ENCODE measurements around the gene EFHC1. TPM values are rescaled to one million over a fixed set of nuclear protein-coding genes. Genes with fewer than 3 reads are reported as not detected.
"Not testable (repeated sequence)": the region's sequence is repeated elsewhere in the genome, so short reads cannot be mapped to it uniquely, and the experiment has no call there.

Gene EFHC1
- total RNA-seq, 2 experiments from 2014 or later, result 2.2 to 3.6 TPM

DNA sequence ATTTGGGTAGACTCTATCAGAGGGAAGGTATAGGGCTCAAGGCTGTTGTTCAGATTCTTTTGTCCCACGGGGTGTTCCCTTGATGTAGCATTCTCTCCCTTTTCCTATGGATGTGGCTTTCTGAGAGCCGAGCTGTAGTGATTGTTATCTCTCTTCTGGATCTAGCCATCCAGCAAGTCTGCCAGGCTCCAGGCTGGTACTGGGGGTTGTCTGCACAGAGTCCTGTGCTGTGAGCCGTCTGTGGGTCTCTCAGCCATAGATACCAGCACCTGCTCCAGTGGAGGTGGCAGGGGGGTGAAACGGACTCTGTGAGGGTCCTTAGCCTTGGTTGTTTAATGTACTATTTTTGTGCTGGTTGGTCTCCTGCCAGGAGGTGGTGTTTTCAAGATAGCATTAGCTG lies 13.2 kb downstream of the EFHC1 start:
- H3K27ac Mint-ChIP-seq; H3K4me3 Mint-ChIP-seq; DNase-seq; H3K36me3 Mint-ChIP-seq (ENCODE audit: low read depth); H3K4me1 Mint-ChIP-seq; H3K27me3 Mint-ChIP-seq; intact Hi-C loops (cut with DNase I, micrococcal nuclease); POLR2A ChIA-PET; ATAC-seq; H3K9me3 Mint-ChIP-seq (ENCODE audit: low read depth): not testable (repeated sequence)
- CTCF ChIA-PET, result interaction anchor here (1.1 to 1.5 kb wide), 3 partner anchors 69 to 239 kb away, joined by 3 read pairs; no protein-coding TSS in a partner anchor

DNA sequence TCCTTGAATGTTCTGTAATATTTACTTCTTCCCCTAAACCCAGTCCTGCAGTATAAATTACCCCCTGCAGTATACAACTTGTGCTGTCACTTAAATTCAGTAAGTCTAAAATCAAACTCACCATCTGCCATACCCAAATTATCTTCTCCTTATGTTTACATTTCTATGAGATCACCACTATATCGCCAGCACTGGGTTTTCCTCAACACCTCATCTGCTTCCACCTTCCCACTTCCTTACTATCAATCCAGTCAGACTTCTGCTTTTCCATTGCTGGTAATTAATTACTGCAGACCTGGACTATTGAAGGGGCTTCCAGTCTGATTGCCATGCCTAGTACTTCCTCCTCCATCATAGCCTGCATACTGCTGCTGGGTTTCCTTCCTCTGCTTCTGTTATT lies 15.2 kb downstream of the EFHC1 start:
- H3K27me3 Mint-ChIP-seq, result no peaks in the 10 kb centered on the region
- no peak overlapping the region for H3K4me3 Mint-ChIP-seq
- CTCF ChIA-PET, result no interaction called here
- no peaks in the 10 kb centered on the region for H3K9me3 Mint-ChIP-seq (ENCODE audit: low read depth)
- POLR2A ChIA-PET, result no interaction called here
- DNase-seq (no peak), ATAC-seq (no peak)
- H3K27ac Mint-ChIP-seq, result no peak overlapping the region
- intact Hi-C loops (cut with DNase I, micrococcal nuclease), result no loop called here
- peaks cover 4% of the 10 kb centered on the region for H3K4me1 Mint-ChIP-seq
- H3K36me3 Mint-ChIP-seq (ENCODE audit: low read depth), result no peaks in the 10 kb centered on the region

GRCh38 chr6:52438926-52439325 lies 18.8 kb downstream of the EFHC1 start:
- intact Hi-C loops (cut with DNase I, micrococcal nuclease), result no loop called here
- no peak for ATAC-seq

DNA sequence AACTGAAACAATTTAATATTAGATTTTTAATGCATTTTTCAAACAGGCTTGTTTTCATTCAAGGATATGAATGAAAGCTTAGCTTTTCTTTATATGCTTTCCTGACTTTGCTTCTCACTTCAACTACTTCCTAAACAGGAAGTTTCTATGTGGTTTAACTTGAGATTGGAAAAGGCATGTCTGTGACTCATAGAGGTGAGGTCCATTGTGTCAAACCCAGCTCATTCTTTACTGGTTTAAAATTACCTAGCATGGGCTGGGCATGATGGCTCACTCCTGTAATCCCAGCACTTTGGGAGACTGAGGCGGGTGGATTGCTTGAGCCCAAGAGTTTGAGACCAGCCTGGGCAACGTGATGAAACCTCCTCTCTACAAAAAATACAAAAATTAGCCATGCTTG lies 34.4 kb downstream of the EFHC1 start:
- Mint-ChIP-seq H3K27me3 (no peaks in the 10 kb centered on the region), H3K9me3 (ENCODE audit: low read depth) (peaks cover 17% of the 10 kb centered on the region), H3K27ac (no peak overlapping the region), H3K36me3 (ENCODE audit: low read depth) (peaks cover 12% of the 10 kb centered on the region), H3K4me3 (no peak overlapping the region), H3K4me1 (no peaks in the 10 kb centered on the region)
- ChIA-PET POLR2A (no interaction called here), CTCF (interaction anchor here (0.7 to 1.4 kb wide), 2 partner anchors 14 to 39 kb away, joined by 3 read pairs; no protein-coding TSS in a partner anchor)
- no peak for DNase-seq
- no peak for ATAC-seq
- intact Hi-C loops (cut with DNase I, micrococcal nuclease), result no loop called here

More at GRCh38 chr6:52438926-52439325, 18.8 kb downstream of the EFHC1 start:
- H3K4me3 Mint-ChIP-seq, result no peak overlapping the region
- no peaks in the 10 kb centered on the region for H3K27me3 Mint-ChIP-seq
- H3K9me3 Mint-ChIP-seq (ENCODE audit: low read depth), result no peaks in the 10 kb centered on the region
- POLR2A ChIA-PET, result no interaction called here
- no peak overlapping the region for H3K27ac Mint-ChIP-seq
- no peaks in the 10 kb centered on the region for H3K4me1 Mint-ChIP-seq
- H3K36me3 Mint-ChIP-seq (ENCODE audit: low read depth), result peaks cover 2% of the 10 kb centered on the region
- DNase-seq, result no peak
- CTCF ChIA-PET, result interaction anchor here (0.7 kb wide), 2 partner anchors 57 to 248 kb away, joined by 3 read pairs; no protein-coding TSS in a partner anchor

- Mint-ChIP-seq H3K27me3 (no peaks in the 10 kb centered on the region), H3K36me3 (ENCODE audit: low read depth) (peaks cover 1% of the 10 kb centered on the region), H3K9me3 (ENCODE audit: low read depth) (peaks cover 5% of the 10 kb centered on the region), H3K4me3 (no peak overlapping the region), H3K4me1 (no peaks in the 10 kb centered on the region), H3K27ac (no peak overlapping the region)
- intact Hi-C loops (cut with DNase I, micrococcal nuclease), result no loop called here
- ChIA-PET CTCF (interaction anchor here (0.6 to 1.2 kb wide), 3 partner anchors 11 to 218 kb away, joined by 3 to 6 read pairs (median 3); no protein-coding TSS in a partner anchor), POLR2A (no interaction called here)
- DNase-seq (no peak), ATAC-seq (no peak)
Observed at GRCh38 chr6:52457096-52457495, 37.0 kb downstream of the EFHC1 start.

DNA sequence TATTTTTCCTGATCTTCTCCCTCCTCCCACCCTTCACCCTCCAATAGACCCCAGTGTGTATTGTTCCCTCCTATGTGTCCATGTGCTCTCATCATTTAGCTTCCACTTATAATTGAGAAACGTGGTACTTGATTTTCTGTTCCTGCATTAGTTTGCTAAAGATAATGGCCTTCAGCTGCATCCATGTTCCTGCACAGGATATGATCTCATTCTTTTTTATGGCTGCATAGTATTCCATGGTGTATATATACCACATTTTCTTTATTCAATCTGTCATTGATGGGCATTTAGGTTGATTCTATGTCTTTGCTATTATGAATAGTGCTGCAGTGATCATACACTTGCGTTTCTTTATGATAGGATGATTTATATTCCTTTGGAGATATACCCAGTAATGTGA lies 41.1 kb downstream of the EFHC1 start:
- H3K27me3 Mint-ChIP-seq; POLR2A ChIA-PET; intact Hi-C loops (cut with DNase I, micrococcal nuclease); H3K36me3 Mint-ChIP-seq (ENCODE audit: low read depth); DNase-seq; H3K9me3 Mint-ChIP-seq (ENCODE audit: low read depth); CTCF ChIA-PET; H3K4me1 Mint-ChIP-seq; H3K27ac Mint-ChIP-seq; ATAC-seq; H3K4me3 Mint-ChIP-seq: not testable (repeated sequence)

DNA sequence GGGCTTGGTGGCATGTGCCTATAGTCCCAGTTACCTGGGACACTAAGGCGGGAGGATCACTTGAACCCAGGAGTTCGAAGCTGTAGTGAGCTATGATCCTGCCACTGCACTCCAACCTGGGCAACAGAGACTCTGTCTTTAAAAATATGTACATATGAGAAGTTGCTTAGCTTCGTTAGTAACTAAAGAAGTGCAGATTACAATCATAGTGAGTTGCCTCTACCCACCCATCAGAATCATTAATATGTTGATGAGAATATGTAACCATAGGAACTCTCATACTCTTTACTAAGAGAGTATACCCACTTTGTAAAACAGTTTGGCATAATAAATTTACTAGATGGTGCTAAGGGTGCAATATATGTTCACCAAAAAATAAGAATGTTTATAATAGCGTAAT lies 54.0 kb downstream of the EFHC1 start:
- H3K27me3 Mint-ChIP-seq, result peaks cover 2% of the 10 kb centered on the region
- ChIA-PET CTCF (no interaction called here), POLR2A (interaction anchor here (0.6 kb wide), 1 partner anchor 290 kb away, joined by 3 read pairs; no protein-coding TSS in a partner anchor)
- H3K36me3 Mint-ChIP-seq (ENCODE audit: low read depth), result no peaks in the 10 kb centered on the region
- DNase-seq (no peak), ATAC-seq (no peak)
- no peak overlapping the region for H3K27ac Mint-ChIP-seq
- no peaks in the 10 kb centered on the region for H3K9me3 Mint-ChIP-seq (ENCODE audit: low read depth)
- H3K4me1 Mint-ChIP-seq, result no peaks in the 10 kb centered on the region
- intact Hi-C loops (cut with DNase I, micrococcal nuclease), result no loop called here
- no peak overlapping the region for H3K4me3 Mint-ChIP-seq

DNA sequence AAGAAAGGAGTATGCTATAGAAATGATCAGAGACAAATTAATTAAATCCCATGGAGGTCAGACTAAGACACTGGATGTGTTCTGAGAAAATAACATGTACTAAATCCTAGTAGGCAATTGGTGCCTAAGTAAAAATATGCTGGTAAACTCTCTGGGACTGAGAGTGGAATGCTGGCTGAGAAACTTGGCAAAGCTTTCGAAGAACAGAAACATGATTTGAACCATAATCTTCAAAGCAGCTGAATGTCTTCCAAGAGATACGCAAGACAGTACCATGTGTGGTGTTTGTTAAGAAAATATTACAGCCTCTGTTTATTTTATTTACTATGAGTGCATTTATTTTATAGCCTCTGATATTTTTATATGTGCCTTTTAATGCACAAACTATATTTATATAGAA lies 55.2 kb downstream of the EFHC1 start:
- H3K36me3 Mint-ChIP-seq (ENCODE audit: low read depth), result no peaks in the 10 kb centered on the region
- H3K4me1 Mint-ChIP-seq, result no peaks in the 10 kb centered on the region
- CTCF ChIA-PET, result no interaction called here

DNA sequence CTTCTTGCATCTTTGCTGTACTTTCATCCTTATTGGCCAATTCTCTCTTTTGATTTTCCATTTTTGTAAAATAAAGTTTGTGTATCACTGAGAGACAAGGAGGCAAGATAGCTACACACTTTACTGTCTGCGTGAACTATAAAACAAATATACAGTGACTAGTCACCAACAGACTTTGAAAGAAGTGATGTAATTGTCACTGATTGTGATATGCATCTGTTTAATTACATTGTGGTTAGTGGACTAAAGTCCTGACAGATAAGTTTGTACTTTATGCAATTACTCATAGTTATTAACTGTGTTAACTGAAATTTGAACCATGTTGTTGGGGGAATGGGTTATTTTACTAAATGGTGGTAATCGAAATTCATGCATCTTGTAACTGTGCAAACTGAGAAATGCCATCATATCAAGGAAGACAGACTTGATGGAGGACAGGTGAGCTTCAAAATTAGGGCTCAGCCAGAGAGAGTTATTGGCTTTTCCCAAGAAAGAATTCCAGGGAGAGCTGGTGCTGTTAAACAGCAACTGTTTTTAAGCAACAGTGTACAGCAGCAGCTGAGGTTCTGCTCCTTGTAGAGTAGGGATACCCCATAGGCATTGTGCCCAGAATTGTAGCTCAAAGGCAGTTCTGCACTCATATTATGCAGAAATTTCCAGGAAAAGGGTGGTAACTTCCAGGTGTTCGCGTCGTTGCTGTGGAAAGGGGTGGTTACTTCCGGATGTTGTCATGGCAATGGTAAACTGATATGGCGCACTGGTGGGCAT lies 62.9 kb downstream of the EFHC1 start:
- ChIA-PET CTCF (interaction anchor here (1.1 kb wide), 1 partner anchor 74 kb away, joined by 3 read pairs; no protein-coding TSS in a partner anchor), POLR2A (interaction anchor here (0.6 to 0.7 kb wide), 2 partner anchors 14 to 870 kb away, joined by 4 to 5 read pairs; no protein-coding TSS in a partner anchor)
- intact Hi-C loops (cut with DNase I, micrococcal nuclease), result no loop called here
- no peaks in the 10 kb centered on the region for H3K9me3 Mint-ChIP-seq (ENCODE audit: low read depth)
- H3K36me3 Mint-ChIP-seq (ENCODE audit: low read depth), result no peaks in the 10 kb centered on the region
- H3K4me3 Mint-ChIP-seq, result no peak overlapping the region
- no peaks in the 10 kb centered on the region for H3K4me1 Mint-ChIP-seq
- H3K27me3 Mint-ChIP-seq, result no peaks in the 10 kb centered on the region
- ATAC-seq (no peak), DNase-seq (no peak)
- no peak overlapping the region for H3K27ac Mint-ChIP-seq

More for the DNA sequence above, 55.2 kb downstream of the EFHC1 start:
- no peak for DNase-seq
- Mint-ChIP-seq H3K9me3 (ENCODE audit: low read depth) (no peaks in the 10 kb centered on the region), H3K27ac (no peak overlapping the region), H3K4me3 (no peak overlapping the region), H3K27me3 (peaks cover 2% of the 10 kb centered on the region)
- POLR2A ChIA-PET, result no interaction called here
- no peak for ATAC-seq
- intact Hi-C loops (cut with DNase I, micrococcal nuclease), result no loop called here

- Mint-ChIP-seq H3K4me1 (no peaks in the 10 kb centered on the region), H3K9me3 (ENCODE audit: low read depth) (no peaks in the 10 kb centered on the region), H3K27ac (no peak overlapping the region), H3K27me3 (no peaks in the 10 kb centered on the region), H3K36me3 (ENCODE audit: low read depth) (no peaks in the 10 kb centered on the region), H3K4me3 (no peak overlapping the region)
- ChIA-PET CTCF (no interaction called here), POLR2A (no interaction called here)
- no peak for ATAC-seq
- DNase-seq, result no peak
- intact Hi-C loops (cut with DNase I, micrococcal nuclease), result no loop called here
Observed at GRCh38 chr6:52483671-52484003, 63.5 kb downstream of the EFHC1 start.

DNA sequence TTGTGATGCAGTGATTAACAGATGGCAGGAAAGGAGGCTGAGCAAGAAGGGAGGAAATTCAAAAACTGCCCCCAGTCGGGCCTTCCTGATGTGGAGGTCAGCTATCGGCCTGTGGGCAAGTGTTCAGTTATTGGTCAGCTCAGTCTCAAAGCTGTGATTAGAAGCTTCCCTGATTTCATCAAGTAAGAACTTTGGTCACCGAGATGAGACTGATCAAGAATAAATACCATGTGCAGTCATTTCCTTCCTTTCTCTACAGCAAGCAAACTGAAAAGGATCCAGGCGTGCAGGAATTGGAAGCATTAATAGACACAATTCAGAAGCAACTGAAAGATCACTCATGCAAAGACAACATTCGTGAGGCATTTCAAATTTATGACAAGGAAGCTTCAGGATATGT lies 69.7 kb downstream of the EFHC1 start:
- Mint-ChIP-seq H3K27me3 (no peaks in the 10 kb centered on the region), H3K9me3 (ENCODE audit: low read depth) (peaks cover 2% of the 10 kb centered on the region), H3K4me1 (no peaks in the 10 kb centered on the region), H3K4me3 (no peak overlapping the region), H3K36me3 (ENCODE audit: low read depth) (no peaks in the 10 kb centered on the region), H3K27ac (no peak overlapping the region)
- POLR2A ChIA-PET, result no interaction called here
- DNase-seq (no peak), ATAC-seq (no peak)
- intact Hi-C loops (cut with DNase I, micrococcal nuclease), result no loop called here
- CTCF ChIA-PET, result no interaction called here

GRCh38 chr6:52491203-52492069 lies 71.3 kb downstream of the EFHC1 start:
- ATAC-seq (no peak), DNase-seq (no peak)
- H3K27me3 Mint-ChIP-seq, result no peaks in the 10 kb centered on the region
- H3K4me3 Mint-ChIP-seq, result no peak overlapping the region
- H3K4me1 Mint-ChIP-seq, result no peaks in the 10 kb centered on the region
- CTCF ChIA-PET, result no interaction called here
- POLR2A ChIA-PET, result no interaction called here
- no peak overlapping the region for H3K27ac Mint-ChIP-seq
- no peaks in the 10 kb centered on the region for H3K36me3 Mint-ChIP-seq (ENCODE audit: low read depth)
- peaks cover 2% of the 10 kb centered on the region for H3K9me3 Mint-ChIP-seq (ENCODE audit: low read depth)
- intact Hi-C loops (cut with DNase I, micrococcal nuclease), result no loop called here

Measured in activated CD4-positive, alpha-beta T cell treated with anti-CD3 and anti-CD28 coated beads for 36 hours (primary cell).